Ascending aorta (tissue), 2 donors: ENCODE data around the gene TXNRD1. TPM values are rescaled to one million over a fixed set of nuclear protein-coding genes. Genes with fewer than 3 reads are reported as not detected.

Experiments used
- DNase-seq, 2 donors: peaks; one replicate each; pipeline ENCODE4 v3.0.0-alpha.2; 2019; ENCODE audit warnings: low spot score in 2 of 2
- H3K27ac ChIP-seq, 2 donors: fragments of 200-600 bp; sonication (generic); one replicate each; pipeline ENCODE4 v1.5.1; 2016 to 2017; ENCODE audit warnings: mild to moderate bottlenecking in 1 of 2
- H3K27me3 ChIP-seq: fragments of 200-600 bp; sonication (generic); one replicate; pipeline ENCODE4 v1.5.1; 2017
- H3K36me3 ChIP-seq, 2 donors: fragments of 200-600 bp; sonication (generic); one replicate each; pipeline ENCODE4 v1.5.1; 2016
- H3K4me1 ChIP-seq, 2 donors: fragments of 200-600 bp; sonication (generic); one replicate each; pipeline ENCODE4 v1.5.1; 2016 to 2017; ENCODE audit warnings: mild to moderate bottlenecking in 1 of 2
- H3K4me3 ChIP-seq, 2 donors: fragments of 200-600 bp; sonication (generic); one replicate each; pipeline ENCODE4 v1.5.1; 2016 to 2017; ENCODE audit warnings: mild to moderate bottlenecking in 1 of 2
- H3K9me3 ChIP-seq, 2 donors: fragments of 200-600 bp; sonication (generic); one replicate each; pipeline ENCODE4 v1.5.1; 2016
- intact Hi-C: fragments of 100-400 bp; cut with DNase I; formaldehyde crosslinking; loops from one replicate; pipeline ENCODE4 v1.15.1; 2023
- total RNA-seq: library from RNA; depleted of rRNA; stranded (reverse); fragments of >200 nt; gene quantifications from one replicate; pipeline ENCODE4 v1.1.0, GENCODE V29; 2016
- TF ChIP-seq, protein P1 (sequence below), 3 experiments: fragments of 200-600 bp in 2 of 3; fragments of 450-650 bp in 1 of 3; sonication (generic) in 2 of 3; IDR thresholded peaks; one replicate each; pipeline ENCODE4 v1.5.1; 2016 to 2019; ENCODE audit warnings: antibody characterized with exemption in 3 of 3, mild to moderate bottlenecking in 1 of 3, moderate library complexity in 1 of 3

TXNRD1 gene
- total RNA-seq, 1 donor from 2014 or later = 67.4 TPM

- Histone ChIP-seq H3K9me3 (no peaks in the 10 kb centered on the region), H3K4me3 (no peak overlapping the region), H3K4me1 (peaks cover 15 to 39% of the 10 kb centered on the region in 2 donors), H3K36me3 (no peaks in the 10 kb centered on the region), H3K27me3 (no peaks in the 10 kb centered on the region), H3K27ac (peak overlapping the region; percentile 78)
- TF ChIP-seq, protein P1, sequence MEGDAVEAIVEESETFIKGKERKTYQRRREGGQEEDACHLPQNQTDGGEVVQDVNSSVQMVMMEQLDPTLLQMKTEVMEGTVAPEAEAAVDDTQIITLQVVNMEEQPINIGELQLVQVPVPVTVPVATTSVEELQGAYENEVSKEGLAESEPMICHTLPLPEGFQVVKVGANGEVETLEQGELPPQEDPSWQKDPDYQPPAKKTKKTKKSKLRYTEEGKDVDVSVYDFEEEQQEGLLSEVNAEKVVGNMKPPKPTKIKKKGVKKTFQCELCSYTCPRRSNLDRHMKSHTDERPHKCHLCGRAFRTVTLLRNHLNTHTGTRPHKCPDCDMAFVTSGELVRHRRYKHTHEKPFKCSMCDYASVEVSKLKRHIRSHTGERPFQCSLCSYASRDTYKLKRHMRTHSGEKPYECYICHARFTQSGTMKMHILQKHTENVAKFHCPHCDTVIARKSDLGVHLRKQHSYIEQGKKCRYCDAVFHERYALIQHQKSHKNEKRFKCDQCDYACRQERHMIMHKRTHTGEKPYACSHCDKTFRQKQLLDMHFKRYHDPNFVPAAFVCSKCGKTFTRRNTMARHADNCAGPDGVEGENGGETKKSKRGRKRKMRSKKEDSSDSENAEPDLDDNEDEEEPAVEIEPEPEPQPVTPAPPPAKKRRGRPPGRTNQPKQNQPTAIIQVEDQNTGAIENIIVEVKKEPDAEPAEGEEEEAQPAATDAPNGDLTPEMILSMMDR (IDR thresholded peaks at IDR 0.05) = peak in 2 of 3 experiments; percentile 31 to 54
- intact Hi-C loops = loop anchor here (2.0 kb wide), 2 partner anchors 37 to 41 kb away; partner anchors contain the start of gene TXNRD1
- peak; percentile 61 to 92 for DNase-seq
Measured at GRCh38 chr12:104177663-104178501, 37.7 kb upstream of the TXNRD1 start.

DNA sequence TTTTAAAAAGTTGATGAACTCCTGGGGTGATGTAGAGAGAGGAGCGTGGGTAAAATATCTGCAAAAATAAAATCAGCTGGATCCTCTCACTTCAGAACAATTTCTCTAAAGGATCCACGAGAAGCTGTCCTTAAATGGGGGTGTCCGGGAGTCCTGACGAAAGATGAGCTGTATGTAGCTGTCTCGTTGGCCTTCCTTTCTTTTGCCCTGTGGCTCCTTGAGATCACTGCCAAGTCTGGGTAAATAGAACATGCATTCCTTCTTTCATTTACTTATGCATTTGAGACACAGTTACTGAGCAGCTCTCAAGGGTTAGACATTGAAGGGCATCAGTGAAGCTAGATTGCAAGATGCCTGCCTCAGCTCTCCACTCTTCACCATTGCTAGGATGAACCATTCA is 35.2 kb upstream of the TXNRD1 start:
- Histone ChIP-seq H3K4me1 (peaks cover 15 to 46% of the 10 kb centered on the region in 2 donors), H3K36me3 (no peaks in the 10 kb centered on the region), H3K9me3 (peaks cover 4 to 13% of the 10 kb centered on the region in 2 donors), H3K4me3 (no peak overlapping the region), H3K27ac (peak overlapping the region; percentile 75 to 86), H3K27me3 (no peaks in the 10 kb centered on the region)
- TF ChIP-seq, protein P1 (IDR thresholded peaks at IDR 0.05) = no peak
- intact Hi-C loops = no loop called here
- DNase-seq = no peak

DNA sequence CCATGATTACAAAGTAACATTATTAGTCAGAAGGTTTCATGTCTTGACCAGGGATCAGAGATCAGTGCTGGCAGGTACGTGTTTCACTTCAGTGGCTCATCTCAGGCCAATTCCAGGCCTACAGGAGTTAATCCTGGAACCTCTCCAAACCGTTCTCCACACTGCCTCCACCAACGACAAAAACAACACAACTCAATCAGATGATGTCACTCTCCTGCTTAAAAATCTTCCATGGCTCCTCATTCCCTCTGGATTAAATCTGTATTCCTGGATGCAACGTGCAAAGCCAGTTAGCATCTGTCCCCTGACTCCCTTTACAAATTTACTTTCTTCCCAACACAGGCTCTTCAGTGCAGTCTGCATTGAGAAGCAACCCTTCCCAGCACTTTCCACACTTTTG is 34.3 kb upstream of the TXNRD1 start:
- no peaks in the 10 kb centered on the region for H3K36me3 ChIP-seq
- peak overlapping the region; percentile 75 to 86 for H3K27ac ChIP-seq

DNA sequence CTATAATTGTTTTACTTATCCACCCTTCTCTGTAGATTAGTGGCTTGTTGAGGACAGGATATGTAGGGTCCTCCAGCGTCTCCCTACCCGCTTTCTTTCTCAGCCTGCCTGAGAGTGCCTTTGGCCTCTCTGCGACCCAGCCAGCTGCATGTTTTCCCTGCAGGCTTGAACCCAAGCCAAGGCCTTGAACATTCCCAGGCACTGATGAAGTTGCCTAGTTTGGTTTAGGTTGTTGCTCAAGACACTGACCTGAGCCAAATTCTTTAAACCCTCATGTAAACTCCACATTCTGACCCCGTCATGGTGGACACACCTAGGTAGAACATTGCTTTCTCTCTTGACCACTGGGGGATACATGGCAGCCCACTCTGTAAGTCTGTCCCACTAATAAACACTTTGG is 33.4 kb upstream of the TXNRD1 start:
- Histone ChIP-seq H3K36me3 (no peaks in the 10 kb centered on the region), H3K4me1 (peaks cover 15 to 44% of the 10 kb centered on the region in 2 donors), H3K27ac (peak overlapping the region; percentile 75 to 86), H3K27me3 (no peaks in the 10 kb centered on the region), H3K9me3 (peaks cover 4 to 13% of the 10 kb centered on the region in 2 donors), H3K4me3 (peak overlapping the region in 1 of 2 donors; percentile 9)
- peak; percentile 67 to 94 for DNase-seq
- intact Hi-C loops = no loop called here
- TF ChIP-seq, protein P1 (IDR thresholded peaks at IDR 0.05) = no peak

More for the DNA sequence above, 34.3 kb upstream of the TXNRD1 start:
- Histone ChIP-seq H3K4me1 (peaks cover 15 to 48% of the 10 kb centered on the region in 2 donors), H3K27me3 (no peaks in the 10 kb centered on the region), H3K9me3 (peaks cover 4 to 13% of the 10 kb centered on the region in 2 donors), H3K4me3 (no peak overlapping the region)
- intact Hi-C loops = no loop called here
- TF ChIP-seq, protein P1 (IDR thresholded peaks at IDR 0.05) = no peak
- DNase-seq = no peak

DNA sequence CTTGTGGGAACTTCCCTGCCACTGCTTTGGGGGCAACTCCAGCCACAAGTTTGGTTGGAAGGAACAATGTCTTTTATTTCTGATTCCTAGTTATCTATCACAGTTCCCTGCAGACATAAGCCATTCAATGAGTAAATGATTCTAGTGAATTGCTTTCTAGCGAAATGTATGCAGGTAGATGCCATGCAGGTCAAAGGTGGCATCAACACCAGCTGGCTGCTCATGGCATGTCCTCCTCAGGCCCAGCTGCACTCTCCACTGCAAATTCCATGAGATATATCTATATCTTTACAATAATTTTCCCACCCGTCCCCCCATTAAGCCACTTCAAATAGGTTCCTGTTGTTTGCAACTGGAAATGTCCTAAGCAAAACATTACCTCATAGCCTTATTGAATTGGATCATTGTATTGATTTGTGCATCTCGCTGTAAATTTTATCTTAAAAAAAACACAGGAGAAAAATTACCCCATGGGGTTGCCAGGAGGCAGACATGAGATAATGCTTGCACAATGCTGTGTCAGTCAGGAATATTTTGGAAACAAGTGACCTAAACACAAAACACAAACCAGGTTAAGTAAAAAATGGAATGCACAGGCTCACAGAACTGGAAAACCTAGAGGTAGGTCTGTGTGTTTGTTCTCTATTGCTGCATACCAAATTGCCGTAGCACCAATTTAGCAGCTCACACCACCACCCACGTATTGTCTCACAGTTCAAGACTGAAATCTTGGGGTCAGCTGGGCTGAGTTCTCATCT is 32.8 kb upstream of the TXNRD1 start:
- Histone ChIP-seq H3K4me3 (no peak overlapping the region), H3K27me3 (no peaks in the 10 kb centered on the region), H3K27ac (peak overlapping the region; percentile 75 to 86), H3K9me3 (peaks cover 4 to 13% of the 10 kb centered on the region in 2 donors), H3K4me1 (peaks cover 15 to 39% of the 10 kb centered on the region in 2 donors), H3K36me3 (no peaks in the 10 kb centered on the region)
- TF ChIP-seq, protein P1 (IDR thresholded peaks at IDR 0.05) = no peak
- intact Hi-C loops = no loop called here
- DNase-seq = no peak
